MV-4-11 (cell line): ENCODE measurements around the gene LIPN.

Experiments used
- DNase-seq: peaks from one replicate; lab custom pipeline; 2025; lab: John Stamatoyannopoulos, UW

Gene LIPN

GRCh38 chr10:88759366-88760101 lies at the start of gene LIPN:
Gene LIPN, plus strand, starts transcription at chr10:88760020. Its CDS starts 1,386 bp downstream, at chr10:88761406.
- peak; percentile 92 for DNase-seq

DNA sequence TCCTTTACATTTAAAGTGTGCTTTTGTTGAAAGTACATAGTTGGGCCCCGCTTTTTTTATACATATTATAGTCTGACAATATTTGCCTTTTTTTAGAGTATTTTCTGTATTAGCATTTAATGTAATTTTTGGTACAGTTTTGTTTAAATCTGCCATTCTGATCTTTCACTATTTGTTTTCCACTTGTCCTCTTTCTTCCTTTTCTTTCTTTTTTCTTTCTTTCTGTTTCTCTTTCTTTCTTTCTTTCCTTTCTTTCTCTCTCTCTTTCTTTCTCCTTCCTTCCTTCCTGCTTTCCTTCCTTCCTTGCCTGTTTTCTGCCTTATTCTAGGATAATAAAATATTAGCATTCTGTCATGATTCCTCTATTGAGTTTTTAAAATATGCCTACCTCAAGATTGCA lies 44.3 kb upstream of the LIPN start:
- no peak for DNase-seq

DNA sequence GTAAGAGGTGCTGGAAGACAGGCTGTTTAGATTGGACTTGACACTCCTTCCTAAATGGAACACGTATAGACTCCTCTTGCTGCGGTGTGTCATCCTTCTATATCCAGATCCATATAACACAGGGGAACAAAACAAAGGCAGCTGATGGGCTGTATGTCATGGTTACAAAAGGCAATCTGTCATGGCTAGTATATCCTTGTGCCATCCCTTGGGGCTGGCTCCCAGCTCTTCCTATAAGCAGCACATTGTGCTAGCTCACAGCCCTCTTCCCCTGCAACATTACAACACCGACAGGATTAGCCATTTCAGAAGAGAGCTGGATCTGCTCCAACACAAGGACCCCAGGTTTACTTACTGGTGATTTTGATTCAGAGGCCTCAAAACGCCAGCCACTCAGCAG lies 38.4 kb upstream of the LIPN start:
- no peak for DNase-seq

DNA sequence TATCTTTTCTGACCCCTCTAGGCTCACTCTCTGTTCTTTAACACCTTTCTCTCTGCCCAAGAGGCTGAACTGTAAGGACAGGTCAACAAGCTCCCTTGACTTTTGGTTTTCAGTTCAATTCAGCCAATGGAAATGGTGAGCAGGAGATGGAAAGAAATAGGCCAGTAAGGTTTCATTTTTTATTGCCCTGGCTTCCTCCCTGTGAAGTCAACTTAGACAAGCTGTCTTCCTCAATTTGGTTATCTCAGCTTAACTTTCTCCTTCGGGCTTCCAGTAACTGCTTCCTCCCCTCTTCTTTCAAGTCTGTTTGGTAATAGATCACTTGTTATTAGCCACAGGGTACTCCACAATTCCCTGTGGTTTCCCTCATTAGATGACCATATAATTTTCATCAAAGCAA lies 34.0 kb upstream of the LIPN start:
- peak; percentile 70 for DNase-seq

DNA sequence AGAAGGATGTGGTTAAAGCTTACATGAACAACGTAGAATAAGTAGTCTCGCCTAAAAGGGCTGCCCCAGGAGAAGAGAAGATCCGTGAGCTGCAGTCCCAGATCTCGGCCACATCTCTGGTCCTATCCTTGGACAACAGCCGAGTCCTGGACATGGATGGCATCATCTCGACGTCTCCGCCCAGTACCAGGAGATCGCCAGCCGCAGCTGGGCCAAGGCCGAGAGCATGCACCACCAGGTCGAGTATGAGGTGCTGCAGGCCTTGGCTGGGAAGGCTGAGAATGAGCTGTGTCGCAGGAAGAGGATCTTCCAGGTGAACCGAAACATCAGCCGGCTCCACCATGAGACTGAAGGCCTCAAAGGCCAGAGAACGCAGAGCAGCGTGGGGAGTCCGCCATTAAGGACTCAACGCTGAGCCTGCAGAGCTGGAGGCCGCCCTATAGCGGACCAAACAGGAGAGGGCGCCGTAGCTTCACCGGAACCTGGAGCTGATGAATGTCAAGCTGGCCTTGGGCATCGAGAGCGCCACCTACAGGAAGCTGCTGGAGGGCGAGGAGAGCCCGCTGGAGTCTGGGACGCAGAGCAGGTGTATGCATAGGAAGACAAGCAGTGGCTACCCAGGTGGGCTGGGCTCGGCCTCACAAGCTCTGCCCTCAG lies 31.6 kb upstream of the LIPN start:
- no peak for DNase-seq

GRCh38 chr10:88730864-88731263 lies 29.0 kb upstream of the LIPN start:
- DNase-seq, result no peak

DNA sequence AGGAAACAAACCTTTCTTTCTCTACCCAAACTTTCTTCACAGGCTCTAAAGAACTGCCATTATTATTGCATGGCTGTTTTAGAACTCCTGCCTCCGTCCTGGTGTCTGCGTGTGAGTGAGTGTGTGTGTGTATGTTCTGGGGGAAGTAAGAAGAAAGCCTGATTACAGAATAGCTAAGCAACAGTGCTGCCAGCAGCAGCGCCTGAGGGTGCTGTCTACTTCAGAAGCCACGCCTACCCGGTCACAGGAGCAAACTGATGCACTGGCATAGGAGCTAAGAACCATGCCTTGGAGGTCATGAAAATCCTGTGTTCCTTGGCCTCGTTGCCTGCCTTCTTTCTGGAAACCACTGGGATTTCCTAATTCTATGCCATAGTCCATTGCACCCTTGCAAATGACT lies 28.5 kb upstream of the LIPN start:
- DNase-seq, result peak; percentile 63

GRCh38 chr10:88733215-88733614 lies 26.6 kb upstream of the LIPN start:
- no peak for DNase-seq

DNA sequence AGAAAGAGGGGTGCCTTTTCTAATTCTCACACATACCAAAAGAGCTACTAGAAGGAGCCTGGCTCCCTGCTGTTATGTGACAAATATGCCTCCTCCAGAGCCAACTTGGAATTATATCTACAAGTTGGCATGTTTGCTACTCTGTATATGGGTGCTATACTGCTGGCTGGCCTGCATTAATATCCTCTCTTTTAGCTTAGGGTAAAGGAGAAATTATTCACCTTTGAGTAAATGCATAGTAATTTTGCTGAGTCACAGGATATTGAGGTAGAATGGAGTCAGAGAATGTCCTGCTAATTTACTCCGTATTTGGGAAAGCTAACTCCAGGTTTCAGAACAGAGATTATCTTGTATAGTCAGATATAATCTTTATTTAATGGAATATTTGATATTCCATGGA lies 24.2 kb upstream of the LIPN start:
- DNase-seq, result no peak

DNA sequence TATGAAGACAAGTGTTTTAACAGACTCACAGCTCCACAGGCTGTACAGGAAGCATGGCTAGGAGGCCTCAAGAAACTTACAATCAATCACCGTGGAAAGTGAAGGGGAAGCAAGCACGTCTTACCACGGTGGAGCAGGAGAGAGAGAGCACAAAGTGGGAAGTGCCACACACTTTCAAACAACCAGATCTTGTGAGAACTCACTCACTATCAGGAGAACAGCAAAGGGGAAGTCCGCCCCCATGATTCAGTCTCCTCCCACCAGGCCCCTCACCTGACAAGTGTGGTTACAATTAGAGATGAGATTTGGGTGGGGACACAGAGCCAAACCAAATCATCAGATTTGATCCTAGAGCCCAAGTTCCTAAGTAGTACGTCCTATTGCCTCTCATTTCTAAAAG lies 17.9 kb upstream of the LIPN start:
- DNase-seq, result peak; percentile 21

DNA sequence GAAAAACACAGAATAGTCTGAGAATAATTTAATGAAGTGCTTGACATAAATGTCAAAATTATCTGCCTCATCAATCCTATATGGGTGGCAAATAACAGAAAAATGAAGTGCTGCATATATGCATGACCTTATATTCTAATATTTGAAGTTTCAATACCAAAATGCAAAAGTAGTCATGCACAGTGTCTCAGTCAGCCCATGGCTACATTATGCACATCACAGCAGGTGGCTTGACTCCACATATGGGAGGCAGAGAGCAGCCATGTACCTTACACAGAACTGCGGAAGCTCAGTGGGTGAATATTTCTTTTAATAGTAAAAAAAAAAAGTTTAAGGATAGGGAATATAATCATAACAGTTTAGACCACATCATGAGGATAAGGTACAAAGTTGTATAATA lies 17.4 kb upstream of the LIPN start:
- DNase-seq, result no peak

GRCh38 chr10:88744002-88744401 lies 15.8 kb upstream of the LIPN start:
- no peak for DNase-seq

DNA sequence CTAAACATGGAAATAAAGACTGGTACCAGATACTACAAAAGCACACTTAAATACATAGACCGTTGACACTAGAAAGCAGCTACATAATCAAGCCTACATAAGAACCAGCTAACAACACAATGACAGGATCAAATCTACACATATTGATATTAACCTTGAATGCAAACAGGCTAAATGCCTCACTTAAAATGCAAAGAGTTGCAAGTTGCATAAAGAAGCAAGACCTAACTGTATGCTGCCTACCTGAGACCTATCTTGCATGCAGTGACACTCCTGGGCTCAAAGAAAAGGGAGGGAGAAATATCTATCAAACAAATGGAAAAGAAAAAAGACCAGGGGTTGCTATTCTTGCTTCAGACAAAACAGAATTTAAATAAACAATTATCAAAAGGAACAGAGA lies 14.2 kb upstream of the LIPN start:
- no peak for DNase-seq

DNA sequence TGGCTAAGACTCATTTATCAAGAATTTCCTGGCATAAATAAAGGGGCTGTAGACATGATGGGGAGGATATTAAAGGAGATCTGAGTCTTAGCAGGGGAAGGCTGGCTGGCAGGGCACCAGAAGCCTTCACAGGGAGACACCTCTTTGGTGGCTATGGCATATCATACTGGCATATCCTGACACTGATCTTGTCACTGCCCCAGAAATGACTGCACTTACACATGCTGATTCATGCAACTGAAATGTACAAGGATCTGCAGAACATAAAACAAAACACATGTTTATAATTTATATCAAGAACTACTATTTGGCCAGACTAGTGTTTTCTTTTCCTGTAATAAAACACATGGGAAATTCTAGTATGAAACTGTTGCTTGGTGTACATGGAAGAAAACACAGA lies 5.5 kb upstream of the LIPN start:
- DNase-seq, result no peak

GRCh38 chr10:88755753-88756152 lies 4.1 kb upstream of the LIPN start:
- DNase-seq, result no peak

GRCh38 chr10:88756660-88757059 lies 3.2 kb upstream of the LIPN start:
- no peak for DNase-seq

- no peak for DNase-seq
Measured at GRCh38 chr10:88762906-88763305, 3.1 kb downstream of the LIPN start.

DNA sequence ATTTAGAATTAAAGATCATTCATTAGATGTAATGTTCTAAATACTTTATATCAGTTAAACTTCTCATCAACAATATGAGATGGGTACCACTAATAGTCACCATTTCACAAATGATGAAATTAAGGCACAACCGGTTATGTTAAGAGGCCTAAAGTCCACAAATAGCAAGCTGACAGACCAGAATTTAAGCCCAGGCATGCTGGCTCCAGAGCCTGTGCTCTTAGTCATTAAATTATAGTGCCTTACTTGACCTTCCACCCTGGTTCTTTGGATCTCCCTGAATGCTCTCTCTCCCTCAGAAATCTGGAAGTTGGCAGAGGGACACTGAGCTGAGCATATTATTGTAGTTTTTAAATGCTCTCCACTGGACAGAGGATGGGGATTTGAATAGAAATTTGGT lies 3.6 kb downstream of the LIPN start:
- no peak for DNase-seq

- DNase-seq, result no peak
Measured at GRCh38 chr10:88764110-88764509, 4.3 kb downstream of the LIPN start.

- no peak for DNase-seq
Measured at GRCh38 chr10:88765816-88766215, 6.0 kb downstream of the LIPN start.

GRCh38 chr10:88769384-88769783 lies 9.6 kb downstream of the LIPN start:
- DNase-seq, result no peak

GRCh38 chr10:88781206-88781605 lies 21.4 kb downstream of the LIPN start:
- no peak for DNase-seq

DNA sequence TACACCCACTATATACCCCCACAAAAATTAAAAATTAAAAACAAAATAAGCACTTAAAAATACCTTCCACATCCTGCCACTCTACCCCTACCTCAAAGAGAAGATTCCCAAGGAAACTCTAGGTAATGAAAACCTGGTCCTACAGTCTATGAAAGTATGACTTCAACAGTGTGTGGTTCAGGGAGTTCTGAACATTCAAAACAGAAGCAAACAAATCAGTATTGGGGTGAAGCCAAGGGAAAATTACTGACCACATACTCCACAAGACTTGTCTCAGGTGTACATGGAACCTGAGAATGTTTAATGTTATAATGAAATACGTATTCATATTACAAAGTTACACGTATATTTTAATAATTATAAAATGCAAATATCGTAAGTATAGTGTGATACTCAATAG lies 22.4 kb downstream of the LIPN start:
- no peak for DNase-seq

DNA sequence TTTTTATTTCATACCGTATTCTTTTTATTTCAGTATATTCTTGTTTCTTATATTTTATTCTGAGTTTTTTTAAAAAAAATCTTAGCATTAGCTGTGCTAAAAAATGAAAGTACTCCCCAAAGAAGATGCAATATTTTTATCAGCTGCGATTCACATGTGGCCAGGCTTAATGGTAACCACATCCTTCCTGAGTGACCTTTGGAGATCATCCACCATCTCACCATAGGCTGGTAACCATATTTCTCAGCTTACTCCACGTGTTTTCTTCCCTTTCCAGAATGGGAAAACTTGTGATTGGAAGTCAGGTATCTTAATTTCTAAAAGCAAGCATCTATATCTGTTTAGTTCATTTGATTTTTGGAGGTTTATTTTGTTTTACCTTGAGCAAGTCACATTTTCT lies 23.9 kb downstream of the LIPN start:
- DNase-seq, result no peak
